Measurements from ENCODE around the gene TTC7B. TPM values are rescaled to one million over a fixed set of nuclear protein-coding genes. Genes with fewer than 3 reads are reported as not detected.

Gene TTC7B
- total RNA-seq, 2 experiments from 2014 or later: 5.9 to 6.6 TPM

DNA sequence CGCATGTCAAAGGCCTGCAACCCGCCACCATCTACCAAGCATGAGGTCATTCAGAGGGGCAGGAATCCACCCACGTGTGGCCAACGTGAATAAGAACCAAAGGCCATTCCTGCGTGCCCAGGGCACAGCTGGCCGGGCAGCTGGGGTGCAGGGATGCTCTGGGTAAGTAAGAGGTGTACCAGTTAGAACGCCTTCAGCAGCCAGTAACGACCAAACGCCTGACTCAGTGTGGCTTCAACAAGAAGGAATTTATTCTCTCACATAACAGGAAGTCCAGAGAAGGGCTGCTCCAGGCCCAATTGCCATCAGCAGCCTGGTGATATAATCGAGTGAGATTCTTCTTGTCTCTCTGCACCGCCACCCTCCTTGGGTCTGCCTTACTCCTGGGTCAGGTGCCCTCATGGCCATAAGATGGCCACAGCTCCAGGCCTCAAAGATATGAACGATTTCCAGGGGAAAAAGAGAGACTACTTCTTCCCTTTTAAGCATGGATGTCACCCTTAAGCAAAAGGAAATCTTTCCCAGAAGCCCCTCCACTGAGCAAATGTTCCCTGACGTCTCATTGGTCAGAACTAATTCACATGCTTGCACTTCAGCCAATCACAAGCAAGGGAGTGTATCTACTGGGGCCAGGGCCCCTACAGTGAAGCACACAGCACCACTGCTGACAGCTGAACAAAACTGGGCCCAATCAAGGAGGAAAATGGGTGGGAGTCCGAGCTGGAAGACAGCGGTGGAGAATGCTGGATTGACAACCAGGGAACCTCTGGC lies 7.3 kb downstream of the TTC7B start:
- Mint-ChIP-seq H3K4me3 (no peak overlapping the region), H3K9me3 (no peaks in the 10 kb centered on the region), H3K4me1 (no peaks in the 10 kb centered on the region), H3K27me3 (peaks cover 5% of the 10 kb centered on the region), H3K36me3 (no peaks in the 10 kb centered on the region), H3K27ac (no peak overlapping the region)
- DNase-seq (no peak), ATAC-seq (ENCODE audit: low read depth) (no peak)
- POLR2A ChIA-PET: no interaction called here

- no peak for ATAC-seq (ENCODE audit: low read depth)
- POLR2A ChIA-PET: no interaction called here
- Mint-ChIP-seq H3K27ac (no peak overlapping the region), H3K4me3 (no peak overlapping the region), H3K36me3 (peaks cover 5% of the 10 kb centered on the region), H3K9me3 (no peaks in the 10 kb centered on the region), H3K4me1 (peaks cover 13% of the 10 kb centered on the region), H3K27me3 (peaks cover 4% of the 10 kb centered on the region)
- no peak for DNase-seq
Measured at GRCh38 chr14:90807060-90807459, 9.2 kb downstream of the TTC7B start.

DNA sequence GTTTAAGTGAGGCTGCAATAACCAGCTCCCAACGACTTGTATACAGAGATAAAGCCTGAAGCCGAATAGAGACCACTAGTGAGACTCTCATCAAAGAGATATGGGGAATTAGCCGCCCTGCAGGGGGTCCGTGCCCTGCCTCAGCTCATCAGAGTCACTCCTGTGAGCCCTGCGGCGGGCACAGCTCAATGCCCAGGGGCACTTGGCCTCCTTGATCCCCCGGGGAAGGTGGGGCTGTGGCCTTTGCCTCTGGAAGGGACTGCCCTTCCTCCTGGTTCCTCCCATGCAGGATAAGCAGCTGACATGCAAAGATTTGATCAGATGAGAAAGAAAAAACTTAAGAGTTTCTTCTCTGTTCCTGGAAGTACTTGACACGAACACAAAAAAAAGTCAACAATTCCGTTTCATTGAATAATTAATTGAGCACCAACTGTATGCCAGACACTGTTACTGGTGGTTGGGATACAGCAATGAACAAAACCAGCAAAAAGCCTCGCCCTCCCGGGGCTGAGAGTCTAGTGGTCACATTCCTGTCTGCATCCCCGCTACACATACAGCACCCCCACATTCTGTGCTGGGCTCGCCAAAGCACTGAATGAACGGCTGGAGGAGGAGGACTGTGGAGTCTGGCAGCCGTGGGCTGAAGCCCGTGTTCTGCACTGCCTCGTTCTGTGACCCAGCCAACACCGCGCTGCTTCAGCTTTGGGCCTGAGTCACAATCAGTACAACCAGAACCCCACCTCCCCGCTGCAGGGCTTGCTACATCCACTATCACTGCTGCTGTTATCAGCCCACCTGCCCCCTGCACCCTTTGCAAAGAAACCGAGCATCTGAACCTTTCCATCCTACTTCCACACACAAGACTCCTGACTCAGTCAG lies 10.3 kb downstream of the TTC7B start:
- ATAC-seq (ENCODE audit: low read depth): no peak
- H3K27ac Mint-ChIP-seq: no peak overlapping the region
- H3K9me3 Mint-ChIP-seq: peaks cover 3% of the 10 kb centered on the region
- POLR2A ChIA-PET: no interaction called here
- peaks cover 4% of the 10 kb centered on the region for H3K27me3 Mint-ChIP-seq
- H3K4me1 Mint-ChIP-seq: peaks cover 22% of the 10 kb centered on the region
- peaks cover 5% of the 10 kb centered on the region for H3K36me3 Mint-ChIP-seq
- no peak overlapping the region for H3K4me3 Mint-ChIP-seq
- no peak for DNase-seq

GRCh38 chr14:90805084-90805391 lies 11.2 kb downstream of the TTC7B start:
- no peak overlapping the region for H3K4me3 Mint-ChIP-seq
- H3K27ac Mint-ChIP-seq: no peak overlapping the region
- DNase-seq (no peak), ATAC-seq (ENCODE audit: low read depth) (no peak)
- peaks cover 22% of the 10 kb centered on the region for H3K4me1 Mint-ChIP-seq
- POLR2A ChIA-PET: no interaction called here
- H3K9me3 Mint-ChIP-seq: peaks cover 3% of the 10 kb centered on the region
- H3K27me3 Mint-ChIP-seq: peaks cover 4% of the 10 kb centered on the region
- peaks cover 5% of the 10 kb centered on the region for H3K36me3 Mint-ChIP-seq

DNA sequence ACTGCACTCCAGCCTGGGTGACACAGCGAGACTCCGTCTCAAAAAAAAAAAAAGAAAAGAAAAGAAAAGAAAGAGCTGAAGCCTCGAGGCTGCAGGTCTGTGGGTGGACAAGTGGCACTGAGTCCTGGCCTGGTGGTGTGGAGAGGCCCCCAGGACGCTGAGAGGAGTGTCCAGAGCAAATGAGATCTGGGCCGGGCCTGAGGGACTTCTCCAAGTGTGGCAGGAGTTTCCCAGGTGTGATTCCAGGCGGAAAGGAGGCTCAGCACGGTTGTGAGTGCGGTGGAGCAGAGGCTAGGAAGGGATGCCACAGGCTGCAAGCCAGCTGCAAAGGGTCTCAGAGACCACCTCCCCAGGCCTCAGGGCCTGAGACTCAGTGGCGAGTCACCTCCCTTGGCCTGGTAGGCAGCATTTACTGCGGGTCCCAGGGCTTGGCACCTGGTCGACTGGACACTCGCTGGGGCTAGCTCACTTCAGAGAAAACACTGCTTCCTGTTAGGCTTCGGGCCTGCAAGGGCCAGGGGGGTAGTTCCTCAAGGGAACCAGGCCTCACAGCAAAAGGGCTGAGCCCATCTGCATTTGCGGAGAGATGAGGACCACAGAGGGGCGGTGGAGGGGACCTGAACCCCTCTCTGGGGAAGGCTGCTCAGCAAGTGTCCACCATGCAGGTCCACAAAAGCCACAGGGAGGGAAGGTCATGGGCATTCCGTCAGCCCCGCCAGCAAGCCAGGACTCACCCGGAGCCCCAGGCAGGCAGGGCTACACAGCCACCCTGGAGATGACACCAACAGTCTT lies 11.7 kb downstream of the TTC7B start:
- H3K9me3 Mint-ChIP-seq: peaks cover 3% of the 10 kb centered on the region
- DNase-seq (no peak), ATAC-seq (ENCODE audit: low read depth) (no peak)
- POLR2A ChIA-PET: no interaction called here
- H3K4me1 Mint-ChIP-seq: peaks cover 22% of the 10 kb centered on the region
- H3K4me3 Mint-ChIP-seq: no peak overlapping the region
- peaks cover 5% of the 10 kb centered on the region for H3K36me3 Mint-ChIP-seq
- peaks cover 4% of the 10 kb centered on the region for H3K27me3 Mint-ChIP-seq
- no peak overlapping the region for H3K27ac Mint-ChIP-seq

DNA sequence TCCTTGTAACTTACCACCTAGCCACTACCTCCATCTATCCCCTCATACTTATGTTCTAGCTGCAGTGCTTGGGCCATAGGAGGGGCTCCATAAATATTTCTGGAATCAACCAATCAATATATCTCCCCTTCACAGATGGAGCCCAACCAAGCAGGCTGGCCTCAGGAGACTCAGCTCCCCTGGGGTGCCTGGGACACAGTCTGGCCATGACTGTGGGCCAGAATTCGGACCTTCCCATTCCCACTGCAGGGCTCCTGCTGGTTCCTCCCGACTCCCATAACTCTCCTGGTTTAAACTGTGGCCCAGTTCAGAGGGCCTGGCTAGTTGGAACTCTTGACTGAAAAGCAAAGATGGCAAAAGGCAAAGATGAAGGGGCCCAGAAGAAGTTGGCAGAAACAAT lies 13.0 kb downstream of the TTC7B start:
- H3K9me3 Mint-ChIP-seq: peaks cover 3% of the 10 kb centered on the region
- H3K27ac Mint-ChIP-seq: no peak overlapping the region
- H3K27me3 Mint-ChIP-seq: peaks cover 4% of the 10 kb centered on the region
- peaks cover 5% of the 10 kb centered on the region for H3K36me3 Mint-ChIP-seq
- POLR2A ChIA-PET: interaction anchor here (0.7 to 1.2 kb wide), 2 partner anchors 45 to 741 kb away, joined by 3 to 4 read pairs; partner anchors contain the start of gene KCNK13
- no peak for DNase-seq
- ATAC-seq (ENCODE audit: low read depth): no peak
- no peak overlapping the region for H3K4me3 Mint-ChIP-seq
- peaks cover 22% of the 10 kb centered on the region for H3K4me1 Mint-ChIP-seq

DNA sequence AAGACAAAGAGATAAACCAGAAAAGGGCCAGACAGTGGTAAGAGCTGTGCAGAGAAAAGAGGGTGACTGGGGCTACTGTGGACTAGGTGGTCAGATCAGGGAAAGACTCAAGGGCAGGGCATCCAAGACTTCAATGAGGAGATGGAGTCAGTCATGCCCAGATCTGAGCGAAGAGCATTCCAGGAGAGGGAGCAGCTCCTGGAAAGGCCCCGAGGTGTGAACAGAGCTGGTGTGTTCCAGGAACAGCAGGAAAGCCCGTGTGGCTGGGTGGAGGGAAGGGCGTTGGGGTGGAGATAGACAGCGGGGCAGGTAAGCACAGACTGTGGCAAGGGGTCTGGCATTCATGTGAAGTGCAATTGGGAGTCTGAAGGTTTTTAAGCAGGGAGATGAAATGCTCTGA lies 16.8 kb downstream of the TTC7B start:
- Mint-ChIP-seq H3K4me1 (peaks cover 22% of the 10 kb centered on the region), H3K4me3 (no peak overlapping the region), H3K36me3 (peaks cover 5% of the 10 kb centered on the region), H3K27me3 (no peaks in the 10 kb centered on the region), H3K27ac (peak overlapping the region; percentile 4), H3K9me3 (peaks cover 3% of the 10 kb centered on the region)
- ATAC-seq (ENCODE audit: low read depth) (no peak), DNase-seq (no peak)
- POLR2A ChIA-PET: interaction anchor here (0.9 kb wide), 1 partner anchor 12 kb away, joined by 3 read pairs; no protein-coding TSS in a partner anchor

DNA sequence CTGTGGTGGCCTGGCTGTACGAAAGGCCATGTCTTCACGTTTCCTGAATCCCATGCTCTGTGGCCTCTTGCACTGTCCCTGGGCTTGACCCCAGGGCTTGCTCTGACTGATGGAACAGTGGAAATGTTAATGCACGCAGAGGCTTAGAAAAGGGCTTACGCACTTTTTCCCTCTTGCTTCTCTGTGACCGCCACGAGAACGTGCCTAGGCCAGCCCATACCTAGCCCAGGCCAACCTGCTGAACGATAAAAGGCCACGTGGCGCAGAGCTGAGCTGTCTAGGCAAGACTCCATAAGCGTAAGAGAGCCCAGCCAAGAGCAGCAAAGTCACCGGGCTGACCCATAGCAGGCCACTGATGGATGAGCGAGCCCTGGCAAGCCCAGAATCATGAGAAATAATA lies 18.3 kb downstream of the TTC7B start:
- no peak overlapping the region for H3K4me3 Mint-ChIP-seq
- POLR2A ChIA-PET: interaction anchor here (0.7 kb wide), 1 partner anchor 314 kb away, joined by 3 read pairs; no protein-coding TSS in a partner anchor
- peaks cover 3% of the 10 kb centered on the region for H3K9me3 Mint-ChIP-seq
- peaks cover 5% of the 10 kb centered on the region for H3K36me3 Mint-ChIP-seq
- H3K27ac Mint-ChIP-seq: no peak overlapping the region
- DNase-seq (no peak), ATAC-seq (ENCODE audit: low read depth) (no peak)
- H3K27me3 Mint-ChIP-seq: no peaks in the 10 kb centered on the region
- peaks cover 14% of the 10 kb centered on the region for H3K4me1 Mint-ChIP-seq

- peaks cover 3% of the 10 kb centered on the region for H3K9me3 Mint-ChIP-seq
Measured at GRCh38 chr14:90797451-90797850, 18.8 kb downstream of the TTC7B start.

DNA sequence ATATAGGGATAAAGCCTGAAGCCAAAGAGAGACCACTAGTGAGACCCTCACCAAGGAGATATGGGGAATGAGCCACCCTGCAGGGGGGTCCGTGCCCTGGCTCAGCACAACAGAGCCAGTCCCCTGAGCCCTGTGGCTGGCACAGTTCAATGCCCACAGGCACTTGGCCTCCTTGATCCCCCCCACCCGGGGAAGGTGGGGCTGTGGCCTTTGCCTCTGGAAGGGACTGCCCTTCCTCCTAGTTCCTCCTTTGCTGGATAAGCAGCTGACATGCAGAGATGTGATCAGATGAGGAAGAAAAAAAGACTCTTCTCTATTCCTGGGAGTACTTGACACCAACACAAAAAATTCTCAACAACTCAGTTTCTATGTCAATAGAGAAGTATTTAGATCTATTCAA lies 19.9 kb downstream of the TTC7B start:
- POLR2A ChIA-PET: no interaction called here
- H3K4me3 Mint-ChIP-seq: no peak overlapping the region
- peaks cover 4% of the 10 kb centered on the region for H3K4me1 Mint-ChIP-seq
- DNase-seq: no peak
- peaks cover 1% of the 10 kb centered on the region for H3K9me3 Mint-ChIP-seq
- ATAC-seq (ENCODE audit: low read depth): no peak
- no peak overlapping the region for H3K27ac Mint-ChIP-seq
- no peaks in the 10 kb centered on the region for H3K36me3 Mint-ChIP-seq
- H3K27me3 Mint-ChIP-seq: no peaks in the 10 kb centered on the region

More at GRCh38 chr14:90797451-90797850, 18.8 kb downstream of the TTC7B start:
- ATAC-seq (ENCODE audit: low read depth): no peak
- H3K4me1 Mint-ChIP-seq: peaks cover 13% of the 10 kb centered on the region
- DNase-seq: no peak
- H3K27me3 Mint-ChIP-seq: no peaks in the 10 kb centered on the region
- H3K27ac Mint-ChIP-seq: no peak overlapping the region
- POLR2A ChIA-PET: no interaction called here
- peaks cover 3% of the 10 kb centered on the region for H3K36me3 Mint-ChIP-seq
- no peak overlapping the region for H3K4me3 Mint-ChIP-seq

- no peaks in the 10 kb centered on the region for H3K36me3 Mint-ChIP-seq
- no peaks in the 10 kb centered on the region for H3K9me3 Mint-ChIP-seq
- H3K27ac Mint-ChIP-seq: no peak overlapping the region
- no peaks in the 10 kb centered on the region for H3K4me1 Mint-ChIP-seq
- DNase-seq: no peak
- no peak for ATAC-seq (ENCODE audit: low read depth)
- no peaks in the 10 kb centered on the region for H3K27me3 Mint-ChIP-seq
- POLR2A ChIA-PET: no interaction called here
- no peak overlapping the region for H3K4me3 Mint-ChIP-seq
Measured at GRCh38 chr14:90795744-90796143, 20.5 kb downstream of the TTC7B start.

DNA sequence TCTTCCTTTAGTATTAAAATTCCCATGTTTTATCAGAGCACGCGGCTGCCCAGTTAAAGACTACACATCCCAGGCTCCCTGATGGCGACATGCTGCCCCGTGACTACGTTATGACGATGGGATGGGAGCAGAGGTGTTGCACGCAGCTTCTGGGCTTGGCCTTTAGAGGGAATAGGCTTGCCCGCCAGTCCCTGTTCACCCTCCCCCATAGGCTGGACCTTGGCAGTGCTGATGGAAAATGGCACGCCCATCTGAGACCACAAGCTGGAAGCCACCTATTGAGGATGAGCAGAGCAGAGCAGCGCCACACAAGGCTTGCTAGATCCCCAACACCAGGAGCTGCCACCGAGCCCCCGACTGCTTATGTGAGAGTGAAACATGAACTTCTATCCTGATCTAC lies 24.7 kb downstream of the TTC7B start:
- Mint-ChIP-seq H3K27ac (no peak overlapping the region), H3K9me3 (no peaks in the 10 kb centered on the region), H3K36me3 (no peaks in the 10 kb centered on the region), H3K4me1 (no peaks in the 10 kb centered on the region), H3K27me3 (no peaks in the 10 kb centered on the region), H3K4me3 (no peak overlapping the region)
- ATAC-seq (ENCODE audit: low read depth) (no peak), DNase-seq (no peak)
- POLR2A ChIA-PET: no interaction called here

GRCh38 chr14:90788031-90788430 lies 28.2 kb downstream of the TTC7B start:
- H3K9me3 Mint-ChIP-seq: no peaks in the 10 kb centered on the region
- no peaks in the 10 kb centered on the region for H3K36me3 Mint-ChIP-seq
- DNase-seq (peak; percentile 2), ATAC-seq (ENCODE audit: low read depth) (no peak)
- POLR2A ChIA-PET: interaction anchor here (0.6 kb wide), 1 partner anchor 408 kb away, joined by 4 read pairs; no protein-coding TSS in a partner anchor
- H3K4me1 Mint-ChIP-seq: no peaks in the 10 kb centered on the region
- H3K27me3 Mint-ChIP-seq: no peaks in the 10 kb centered on the region
- no peak overlapping the region for H3K27ac Mint-ChIP-seq
- H3K4me3 Mint-ChIP-seq: no peak overlapping the region
